ENCODE results near the gene SNX1. TPM values are rescaled to one million over a fixed set of nuclear protein-coding genes. Genes with fewer than 3 reads are reported as not detected.
A peak's percentile ranks its signal among the peaks of the same experiment; 100 is the strongest.

The SNX1 gene
- total and polyA plus RNA-seq, 9 donors = 51.5 to 139 (median 125) TPM

DNA sequence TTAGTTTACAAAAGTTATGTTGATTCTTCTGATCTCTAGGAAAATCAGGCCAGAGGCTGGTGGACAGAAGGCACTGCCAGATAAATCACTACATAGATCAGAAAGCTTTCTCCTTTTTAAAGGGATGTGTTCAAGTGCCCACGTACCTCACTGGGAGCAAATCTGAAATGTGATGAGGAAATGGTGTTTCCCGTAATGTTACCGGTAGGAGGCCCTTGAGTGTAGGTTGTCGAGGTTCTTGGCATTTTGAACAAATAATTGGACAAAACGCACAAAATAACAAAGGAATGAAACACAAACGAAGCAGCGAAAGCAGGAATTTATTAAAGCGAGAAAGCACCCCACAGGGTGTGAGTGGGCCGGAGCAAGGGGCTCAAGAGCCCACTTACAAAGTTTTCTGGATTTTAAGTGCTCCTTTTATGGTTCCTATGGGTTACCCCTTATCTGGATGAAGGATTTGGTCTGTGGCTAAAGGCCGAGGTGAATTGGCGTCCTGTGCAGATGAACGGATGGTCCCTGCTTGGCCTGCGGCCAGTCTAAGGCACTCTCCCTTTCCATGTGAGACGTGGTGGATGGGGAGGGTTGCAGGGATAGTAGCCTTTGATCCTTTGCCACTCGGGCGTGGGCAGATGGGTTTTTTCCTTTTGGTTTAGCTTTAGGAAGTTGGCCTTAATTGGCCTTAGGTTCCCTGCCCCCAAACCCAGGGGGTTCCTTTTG, 1.0 kb downstream of the SNX1 start:
- Histone ChIP-seq H3K27me3 (no peaks in the 10 kb centered on the region), H3K36me3 (no peaks in the 10 kb centered on the region), H3K9me3 (no peaks in the 10 kb centered on the region), H3K4me3 (peak overlapping the region; percentile 94), H3K27ac (no peak overlapping the region), H3K4me1 (ENCODE audit: insufficient read depth) (peaks cover 17% of the 10 kb centered on the region)
- intact Hi-C loops (cut with DNase I) = no loop called here
- DNase-seq = peak in 2 of 5 donors; percentile 35 to 52
- TF ChIP-seq, protein P1, sequence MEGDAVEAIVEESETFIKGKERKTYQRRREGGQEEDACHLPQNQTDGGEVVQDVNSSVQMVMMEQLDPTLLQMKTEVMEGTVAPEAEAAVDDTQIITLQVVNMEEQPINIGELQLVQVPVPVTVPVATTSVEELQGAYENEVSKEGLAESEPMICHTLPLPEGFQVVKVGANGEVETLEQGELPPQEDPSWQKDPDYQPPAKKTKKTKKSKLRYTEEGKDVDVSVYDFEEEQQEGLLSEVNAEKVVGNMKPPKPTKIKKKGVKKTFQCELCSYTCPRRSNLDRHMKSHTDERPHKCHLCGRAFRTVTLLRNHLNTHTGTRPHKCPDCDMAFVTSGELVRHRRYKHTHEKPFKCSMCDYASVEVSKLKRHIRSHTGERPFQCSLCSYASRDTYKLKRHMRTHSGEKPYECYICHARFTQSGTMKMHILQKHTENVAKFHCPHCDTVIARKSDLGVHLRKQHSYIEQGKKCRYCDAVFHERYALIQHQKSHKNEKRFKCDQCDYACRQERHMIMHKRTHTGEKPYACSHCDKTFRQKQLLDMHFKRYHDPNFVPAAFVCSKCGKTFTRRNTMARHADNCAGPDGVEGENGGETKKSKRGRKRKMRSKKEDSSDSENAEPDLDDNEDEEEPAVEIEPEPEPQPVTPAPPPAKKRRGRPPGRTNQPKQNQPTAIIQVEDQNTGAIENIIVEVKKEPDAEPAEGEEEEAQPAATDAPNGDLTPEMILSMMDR (IDR thresholded peaks at IDR 0.05) = no peak
- TF ChIP-seq EP300 (IDR thresholded peaks at IDR 0.05) = no peak
- no peak for TF ChIP-seq POLR2A (IDR thresholded peaks at IDR 0.05)
- WGBS, 3 donors = 2 to 3% (median 3%) methylated on average over 16 of the region's 16 CpGs

DNA sequence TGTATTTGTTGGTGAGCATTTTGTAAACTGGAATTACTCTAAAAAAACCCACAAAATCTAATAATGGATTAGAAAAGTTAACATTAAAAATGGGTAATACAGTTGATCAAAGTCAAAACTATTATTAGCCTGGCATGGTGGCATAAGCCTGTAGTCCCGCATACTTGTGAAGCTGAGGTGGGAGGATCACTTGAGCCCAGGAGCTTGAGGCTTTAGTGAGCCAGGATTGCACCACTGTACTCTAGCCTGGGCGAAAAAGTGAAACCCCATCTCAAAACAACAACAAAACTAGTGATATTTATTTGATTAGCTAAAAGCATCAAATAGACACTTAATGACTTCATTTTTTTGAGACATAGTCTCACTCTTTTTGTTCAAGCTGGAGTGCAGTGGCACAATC, 3.6 kb downstream of the SNX1 start:
- Histone ChIP-seq H3K4me1 (ENCODE audit: insufficient read depth) (peaks cover 14% of the 10 kb centered on the region), H3K27me3 (no peaks in the 10 kb centered on the region), H3K27ac (no peak overlapping the region), H3K36me3 (no peaks in the 10 kb centered on the region), H3K9me3 (no peaks in the 10 kb centered on the region), H3K4me3 (no peak overlapping the region)
- no peak for TF ChIP-seq POLR2A (IDR thresholded peaks at IDR 0.05)
- TF ChIP-seq, protein P1 (IDR thresholded peaks at IDR 0.05) = no peak
- no peak for TF ChIP-seq EP300 (IDR thresholded peaks at IDR 0.05)
- no peak for DNase-seq
- 81 to 85% (median 83%) methylated on average over 2 of the region's 2 CpGs for WGBS, 3 donors
- intact Hi-C loops (cut with DNase I) = no loop called here

DNA sequence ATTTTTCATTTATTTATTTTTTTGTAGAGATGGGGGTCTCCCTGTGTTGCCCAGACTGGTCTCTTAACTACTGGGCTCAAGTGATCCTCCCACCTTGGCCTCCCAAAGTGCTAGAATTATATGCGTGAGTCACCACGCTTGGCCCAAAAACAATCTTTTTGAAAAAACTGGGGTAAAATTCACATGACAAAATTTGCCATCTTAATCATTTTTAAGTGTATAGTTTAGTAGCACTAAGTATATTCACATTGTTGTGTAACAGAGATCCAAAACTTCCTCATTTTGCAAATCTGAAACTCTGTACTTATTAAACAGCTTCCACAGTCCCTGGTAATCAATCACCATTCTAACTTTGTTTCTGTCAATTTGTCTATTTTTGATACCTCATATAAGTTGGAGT, 5.2 kb downstream of the SNX1 start:
- WGBS, 3 donors = 86 to 93% (median 88%) methylated on average over 2 of the region's 2 CpGs
- intact Hi-C loops (cut with DNase I) = no loop called here
- no peaks in the 10 kb centered on the region for H3K9me3 ChIP-seq
- peaks cover 8% of the 10 kb centered on the region for H3K4me1 ChIP-seq (ENCODE audit: insufficient read depth)
- no peaks in the 10 kb centered on the region for H3K27me3 ChIP-seq
- H3K4me3 ChIP-seq = no peak overlapping the region
- no peak overlapping the region for H3K27ac ChIP-seq
- TF ChIP-seq EP300 (IDR thresholded peaks at IDR 0.05) = no peak
- no peak for DNase-seq
- H3K36me3 ChIP-seq = no peaks in the 10 kb centered on the region

DNA sequence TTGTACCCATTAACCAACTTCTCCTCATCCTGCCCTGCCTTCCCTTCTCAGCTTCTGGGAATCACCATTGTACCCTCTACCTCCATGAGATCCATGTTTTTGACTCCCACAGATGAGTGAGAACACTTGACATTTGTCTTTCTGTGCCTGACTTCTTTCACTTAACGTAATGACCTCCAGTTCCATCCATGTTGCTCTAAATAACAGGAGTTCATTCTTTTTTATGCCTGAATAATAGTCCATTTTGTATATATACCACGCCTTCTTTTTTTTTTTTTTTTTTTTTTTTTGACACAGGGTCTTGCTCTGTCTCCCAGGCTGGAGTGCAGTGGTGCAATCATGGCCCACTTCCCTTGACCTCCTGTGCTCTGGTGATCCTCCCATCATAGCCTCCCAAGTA, 6.7 kb downstream of the SNX1 start:
- no peaks in the 10 kb centered on the region for H3K9me3 ChIP-seq
- TF ChIP-seq POLR2A (IDR thresholded peaks at IDR 0.05) = no peak
- TF ChIP-seq, protein P1 (IDR thresholded peaks at IDR 0.05) = no peak
- TF ChIP-seq EP300 (IDR thresholded peaks at IDR 0.05) = no peak

DNA sequence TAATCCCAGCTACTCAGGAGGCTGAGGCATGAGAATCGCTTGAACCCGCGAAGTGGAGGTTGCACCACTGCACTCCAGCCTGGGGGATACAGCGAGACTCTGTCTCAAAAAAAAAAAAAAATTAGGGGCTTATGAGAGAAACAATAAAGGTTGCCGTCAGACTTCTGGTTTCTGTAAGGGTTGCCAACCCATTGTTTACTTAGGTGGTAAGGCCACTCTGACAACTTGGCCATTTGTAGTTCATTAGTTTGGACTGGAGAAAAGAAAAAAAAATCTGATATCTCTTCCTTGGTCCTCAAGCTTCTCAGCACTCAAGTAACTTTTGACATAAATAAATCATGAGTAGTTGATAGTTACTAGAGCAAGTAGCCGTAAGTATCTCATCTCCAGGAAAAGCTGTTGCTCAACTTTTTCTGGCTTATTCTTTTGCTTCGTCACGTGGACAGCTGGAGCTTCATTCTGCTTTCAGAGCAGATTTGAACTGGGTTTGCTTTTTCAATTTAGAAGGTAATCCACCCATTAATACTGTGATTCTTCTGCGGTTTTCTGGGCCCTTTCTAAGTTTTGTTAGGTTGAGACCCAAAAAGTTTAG, 9.4 kb downstream of the SNX1 start:
- DNase-seq = peak in 2 of 5 donors; percentile 18 to 64
- 60 to 66% (median 61%) methylated on average over 9 of the region's 9 CpGs for WGBS, 3 donors
- peaks cover 9% of the 10 kb centered on the region for H3K4me1 ChIP-seq (ENCODE audit: insufficient read depth)
- H3K27ac ChIP-seq = peak overlapping the region in 1 of 2 donors; percentile 9
- no peak overlapping the region for H3K4me3 ChIP-seq
- no peaks in the 10 kb centered on the region for H3K9me3 ChIP-seq
- no peaks in the 10 kb centered on the region for H3K27me3 ChIP-seq
- intact Hi-C loops (cut with DNase I) = no loop called here
- TF ChIP-seq POLR2A (IDR thresholded peaks at IDR 0.05) = no peak
- peak; percentile 87 for TF ChIP-seq EP300 (IDR thresholded peaks at IDR 0.05)
- no peaks in the 10 kb centered on the region for H3K36me3 ChIP-seq

More for the DNA sequence above, 6.7 kb downstream of the SNX1 start:
- Histone ChIP-seq H3K27me3 (no peaks in the 10 kb centered on the region), H3K27ac (no peak overlapping the region), H3K4me3 (no peak overlapping the region), H3K4me1 (ENCODE audit: insufficient read depth) (peaks cover 10% of the 10 kb centered on the region), H3K36me3 (no peaks in the 10 kb centered on the region)
- 97 to 98% (median 98%) methylated on average over 2 of the region's 2 CpGs for WGBS, 3 donors
- intact Hi-C loops (cut with DNase I) = no loop called here
- DNase-seq = no peak
